Esophagus squamous epithelium (tissue), 5 donors: ENCODE data around the gene ZNF2. TPM values are rescaled to one million over a fixed set of nuclear protein-coding genes. Genes with fewer than 3 reads are reported as not detected.
A peak's percentile ranks its signal among the peaks of the same experiment; 100 is the strongest.

Source experiments
- DNase-seq: peaks from one replicate; lab custom pipeline; 2025; lab: John Stamatoyannopoulos, UW
- H3K27ac ChIP-seq, 4 donors: fragments of 200-600 bp; sonication (generic); one replicate each; pipeline ENCODE4 v1.5.1; 2016 to 2019; ENCODE audit warnings: mild to moderate bottlenecking in 1 of 4
- H3K27me3 ChIP-seq, 4 donors: fragments of 200-600 bp; sonication (generic); 1 replicate in 3 of 4; 2 replicates in 1 of 4; pipeline versions ENCODE4 v1.5.1 to v1.6.0; 2017 to 2021; ENCODE audit warnings: antibody characterized with exemption in 1 of 4
- H3K36me3 ChIP-seq, 3 donors: fragments of 200-600 bp; sonication (generic); one replicate each; pipeline ENCODE4 v1.5.1; 2016 to 2019
- H3K4me1 ChIP-seq, 3 donors: fragments of 200-600 bp; sonication (generic); one replicate each; pipeline ENCODE4 v1.5.1; 2017 to 2019
- H3K4me3 ChIP-seq, 4 donors: fragments of 200-600 bp; sonication (generic); 1 replicate in 3 of 4; 2 replicates in 1 of 4; pipeline ENCODE4 v1.5.1; 2016 to 2019; ENCODE audit warnings: mild to moderate bottlenecking in 2 of 4, moderate library complexity in 1 of 4
- H3K9me3 ChIP-seq, 3 donors: fragments of 200-600 bp; sonication (generic); one replicate each; pipeline ENCODE4 v1.5.1; 2016 to 2019
- CTCF ChIP-seq, 6 experiments: fragments of 450-650 bp in 4 of 6; fragments of 200-600 bp in 2 of 6; sonication (generic) in 2 of 6; IDR thresholded peaks; one replicate each; pipeline ENCODE4 v1.5.1; 2016 to 2019; ENCODE audit warnings: antibody characterized with exemption in 6 of 6, mild to moderate bottlenecking in 4 of 6, moderate library complexity in 4 of 6
- POLR2A ChIP-seq, 4 donors: fragments of 450-650 bp; IDR thresholded peaks; one replicate each; pipeline ENCODE4 v1.6.1; 2017; ENCODE audit warnings: antibody characterized with exemption in 4 of 4, mild to moderate bottlenecking in 4 of 4, moderate library complexity in 3 of 4
- WGBS, 2 donors: methylation state at CpG; one replicate each; pipeline ENCODE4 v1.1.5; 2018; 5-methylcytosine and 5-hydroxymethylcytosine counted together
- intact Hi-C: fragments of 100-400 bp; cut with DNase I; formaldehyde crosslinking; loops from one replicate; pipeline ENCODE4 v1.15.0; 2022
- total RNA-seq, 4 donors: library from RNA; depleted of rRNA; stranded (reverse); fragments of >200 nt; gene quantifications; one replicate each; pipeline ENCODE4 v1.1.0, GENCODE V29; 2016
- donor health status: DM: yes; HTN: yes; CAD: no.

The ZNF2 gene
- total RNA-seq, 4 donors from 2014 or later: 2.8 to 4.0 (median 3.4) TPM

- intact Hi-C loops: no loop called here
- whole genome bisulfite sequencing, 2 donors: 60 to 78% methylated on average over 1 of the region's 1 CpG
- H3K27ac ChIP-seq: no peak overlapping the region
- H3K27me3 ChIP-seq: no peaks in the 10 kb centered on the region
- H3K4me3 ChIP-seq: no peak overlapping the region
- H3K36me3 ChIP-seq: peaks cover 0 to 16% (median 0%) of the 10 kb centered on the region in 3 donors
- no peak for TF ChIP-seq CTCF (IDR thresholded peaks at IDR 0.05)
- no peak for TF ChIP-seq POLR2A (IDR thresholded peaks at IDR 0.05)
- no peaks in the 10 kb centered on the region for H3K4me1 ChIP-seq
- no peak for DNase-seq
- H3K9me3 ChIP-seq: peaks cover 0 to 63% (median 31%) of the 10 kb centered on the region in 3 donors
These were observed 26.9 kb upstream of the ZNF2 start for GRCh38 chr2:95138702-95139101.

- intact Hi-C loops: no loop called here
- Histone ChIP-seq H3K4me3 (no peak overlapping the region), H3K27me3 (no peaks in the 10 kb centered on the region), H3K4me1 (no peaks in the 10 kb centered on the region), H3K27ac (no peak overlapping the region), H3K36me3 (peaks cover 0 to 62% (median 0%) of the 10 kb centered on the region in 3 donors), H3K9me3 (peaks cover 0 to 94% (median 75%) of the 10 kb centered on the region in 3 donors)
- 89 to 94% methylated on average over 2 of the region's 2 CpGs for WGBS, 2 donors
- TF ChIP-seq CTCF (IDR thresholded peaks at IDR 0.05) (no peak), POLR2A (IDR thresholded peaks at IDR 0.05) (no peak)
- no peak for DNase-seq
These were observed 21.8 kb upstream of the ZNF2 start for GRCh38 chr2:95143838-95144237.

GRCh38 chr2:95149397-95149984 lies 16.1 kb upstream of the ZNF2 start:
- peaks cover 5 to 100% (median 87%) of the 10 kb centered on the region in 3 donors for H3K9me3 ChIP-seq
- intact Hi-C loops: no loop called here
- TF ChIP-seq POLR2A (IDR thresholded peaks at IDR 0.05) (no peak), CTCF (IDR thresholded peaks at IDR 0.05) (no peak)
- H3K27me3 ChIP-seq: no peaks in the 10 kb centered on the region
- no peaks in the 10 kb centered on the region for H3K4me1 ChIP-seq
- 93 to 97% methylated on average over 5 to 6 of the region's 6 CpGs for WGBS, 2 donors
- no peak for DNase-seq
- H3K4me3 ChIP-seq: peak overlapping the region in 1 of 4 donors; percentile 15
- H3K36me3 ChIP-seq: peaks cover 22 to 95% (median 28%) of the 10 kb centered on the region in 3 donors
- H3K27ac ChIP-seq: no peak overlapping the region

DNA sequence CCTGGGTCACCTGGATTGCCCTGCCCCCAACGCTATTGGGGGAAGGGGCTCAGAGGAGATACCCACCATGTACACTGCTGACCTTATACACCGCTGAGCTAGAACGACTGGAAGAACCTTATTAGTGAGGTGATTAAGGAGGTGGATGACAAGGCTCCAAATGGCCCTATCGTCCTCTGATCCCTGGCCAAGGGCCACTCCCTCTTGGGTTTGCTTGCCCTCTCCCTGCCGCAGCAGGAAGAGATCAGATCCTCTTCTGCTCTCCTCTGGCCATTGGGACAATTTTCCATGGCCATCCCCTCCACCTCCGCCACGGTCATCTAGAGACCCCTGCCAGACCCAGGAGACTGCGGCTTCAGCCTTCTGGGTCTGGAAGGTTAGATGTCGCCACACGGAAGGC lies 7.2 kb upstream of the ZNF2 start:
- no peak for DNase-seq
- peak overlapping the region; percentile 51 to 84 (median 74) for H3K4me3 ChIP-seq
- H3K27ac ChIP-seq: peak overlapping the region in 3 of 4 donors; percentile 83 to 90 (median 83)
- H3K9me3 ChIP-seq: peaks cover 0 to 24% (median 5%) of the 10 kb centered on the region in 3 donors
- WGBS, 2 donors: 49 to 60% methylated on average over 4 to 10 of the region's 10 CpGs
- peaks cover 0 to 39% (median 6%) of the 10 kb centered on the region in 3 donors for H3K36me3 ChIP-seq
- no peak for TF ChIP-seq POLR2A (IDR thresholded peaks at IDR 0.05)
- no peak for TF ChIP-seq CTCF (IDR thresholded peaks at IDR 0.05)
- intact Hi-C loops: no loop called here
- peaks cover 9 to 28% (median 12%) of the 10 kb centered on the region in 3 donors for H3K4me1 ChIP-seq
- no peaks in the 10 kb centered on the region for H3K27me3 ChIP-seq

- H3K9me3 ChIP-seq: peaks cover 0 to 18% (median 0%) of the 10 kb centered on the region in 3 donors
- TF ChIP-seq POLR2A (IDR thresholded peaks at IDR 0.05): no peak
- TF ChIP-seq CTCF (IDR thresholded peaks at IDR 0.05): no peak
- intact Hi-C loops: no loop called here
- H3K4me1 ChIP-seq: peaks cover 9 to 34% (median 13%) of the 10 kb centered on the region in 3 donors
- DNase-seq: no peak
- H3K27me3 ChIP-seq: no peaks in the 10 kb centered on the region
- H3K36me3 ChIP-seq: peaks cover 0 to 33% (median 6%) of the 10 kb centered on the region in 3 donors
- peak overlapping the region; percentile 51 to 84 (median 74) for H3K4me3 ChIP-seq
- peak overlapping the region; percentile 83 to 90 (median 86) for H3K27ac ChIP-seq
- 0 to 2% methylated on average over 8 to 12 of the region's 58 CpGs for WGBS, 2 donors
These were observed 6.6 kb upstream of the ZNF2 start for GRCh38 chr2:95158891-95159619.
